ENCODE results near the gene CNTNAP2. TPM values are rescaled to one million over a fixed set of nuclear protein-coding genes. Genes with fewer than 3 reads are reported as not detected.

Gene CNTNAP2
- total RNA-seq, 4 donors from 2014 or later = not detected

DNA sequence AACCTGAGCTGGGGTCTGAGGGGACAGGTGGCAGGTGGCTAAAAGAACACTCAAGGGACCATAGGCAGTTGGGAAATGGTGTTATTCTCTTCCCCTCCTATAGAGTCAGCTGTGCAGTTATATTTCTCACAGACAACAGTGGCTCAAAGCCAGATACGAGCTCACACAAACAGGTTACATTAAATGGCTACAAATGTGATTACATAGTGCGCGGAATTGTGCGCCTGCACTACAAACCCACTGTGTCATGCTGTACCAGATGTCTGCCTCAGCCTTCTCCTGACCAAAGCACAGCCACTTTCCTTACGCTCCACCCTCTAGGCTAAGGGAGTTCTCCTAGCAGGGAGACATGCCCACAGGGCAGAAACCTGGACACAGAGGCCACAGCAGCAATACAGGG is 387.2 kb downstream of the CNTNAP2 start:
- H3K9me3 ChIP-seq = no peaks in the 10 kb centered on the region
- DNase-seq = no peak
- in situ Hi-C loops (cut with MboI; ENCODE audit: low sequenced_read_pairs in 4 of 4) (no loop called here), intact Hi-C loops (cut with DNase I; ENCODE audit: low total_unique reads) (no loop called here)
- no peaks in the 10 kb centered on the region for H3K27me3 ChIP-seq
- no peak overlapping the region for H3K27ac ChIP-seq
- TF ChIP-seq, protein P1, sequence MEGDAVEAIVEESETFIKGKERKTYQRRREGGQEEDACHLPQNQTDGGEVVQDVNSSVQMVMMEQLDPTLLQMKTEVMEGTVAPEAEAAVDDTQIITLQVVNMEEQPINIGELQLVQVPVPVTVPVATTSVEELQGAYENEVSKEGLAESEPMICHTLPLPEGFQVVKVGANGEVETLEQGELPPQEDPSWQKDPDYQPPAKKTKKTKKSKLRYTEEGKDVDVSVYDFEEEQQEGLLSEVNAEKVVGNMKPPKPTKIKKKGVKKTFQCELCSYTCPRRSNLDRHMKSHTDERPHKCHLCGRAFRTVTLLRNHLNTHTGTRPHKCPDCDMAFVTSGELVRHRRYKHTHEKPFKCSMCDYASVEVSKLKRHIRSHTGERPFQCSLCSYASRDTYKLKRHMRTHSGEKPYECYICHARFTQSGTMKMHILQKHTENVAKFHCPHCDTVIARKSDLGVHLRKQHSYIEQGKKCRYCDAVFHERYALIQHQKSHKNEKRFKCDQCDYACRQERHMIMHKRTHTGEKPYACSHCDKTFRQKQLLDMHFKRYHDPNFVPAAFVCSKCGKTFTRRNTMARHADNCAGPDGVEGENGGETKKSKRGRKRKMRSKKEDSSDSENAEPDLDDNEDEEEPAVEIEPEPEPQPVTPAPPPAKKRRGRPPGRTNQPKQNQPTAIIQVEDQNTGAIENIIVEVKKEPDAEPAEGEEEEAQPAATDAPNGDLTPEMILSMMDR (IDR thresholded peaks at IDR 0.05 in 4 of 5, conservative IDR thresholded peaks at IDR 0.05 in 1 of 5) = no peak
- no peak for TF ChIP-seq POLR2A (IDR thresholded peaks at IDR 0.05)
- H3K36me3 ChIP-seq = no peaks in the 10 kb centered on the region
- H3K4me1 ChIP-seq = no peaks in the 10 kb centered on the region
- no peak overlapping the region for H3K4me3 ChIP-seq
- ATAC-seq = no peak

DNA sequence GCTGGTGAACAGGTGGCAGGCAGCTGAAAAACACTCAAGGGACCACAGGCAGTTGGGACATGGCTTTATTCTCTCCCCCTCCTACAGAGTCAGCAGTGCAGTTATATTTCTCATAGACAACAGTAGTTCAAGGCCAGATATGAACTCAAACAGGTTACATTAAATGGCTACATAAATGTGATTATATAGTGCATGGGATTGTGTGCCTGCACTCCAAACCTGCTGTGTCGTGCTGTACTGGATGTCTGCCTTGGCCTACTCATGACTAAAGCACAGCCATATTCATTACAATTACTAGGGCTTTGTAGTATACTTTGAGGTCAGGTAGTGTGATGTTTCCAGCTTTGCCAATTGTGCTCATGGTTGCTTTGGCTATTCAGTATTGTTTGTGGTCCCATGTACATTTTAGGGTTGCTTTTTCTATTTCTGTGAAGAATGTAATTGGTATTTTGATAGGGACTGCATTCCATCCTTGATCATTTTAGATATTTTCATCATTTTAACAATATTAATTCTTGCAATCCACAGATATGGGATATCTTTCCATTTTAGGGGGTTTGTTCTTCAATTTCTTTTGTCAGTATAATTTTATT is 393.6 kb downstream of the CNTNAP2 start:
- peaks cover 0 to 4% (median 0%) of the 10 kb centered on the region in 3 donors for H3K9me3 ChIP-seq
- DNase-seq (no peak), ATAC-seq (no peak)
- H3K4me3 ChIP-seq = no peak overlapping the region
- intact Hi-C loops (cut with DNase I; ENCODE audit: low total_unique reads) (no loop called here), in situ Hi-C loops (cut with MboI; ENCODE audit: low sequenced_read_pairs in 4 of 4) (no loop called here)
- H3K4me1 ChIP-seq = no peaks in the 10 kb centered on the region
- no peak overlapping the region for H3K27ac ChIP-seq
- TF ChIP-seq, protein P1 (IDR thresholded peaks at IDR 0.05 in 4 of 5, conservative IDR thresholded peaks at IDR 0.05 in 1 of 5) = no peak
- no peak for TF ChIP-seq POLR2A (IDR thresholded peaks at IDR 0.05)
- no peaks in the 10 kb centered on the region for H3K27me3 ChIP-seq
- H3K36me3 ChIP-seq = no peaks in the 10 kb centered on the region

DNA sequence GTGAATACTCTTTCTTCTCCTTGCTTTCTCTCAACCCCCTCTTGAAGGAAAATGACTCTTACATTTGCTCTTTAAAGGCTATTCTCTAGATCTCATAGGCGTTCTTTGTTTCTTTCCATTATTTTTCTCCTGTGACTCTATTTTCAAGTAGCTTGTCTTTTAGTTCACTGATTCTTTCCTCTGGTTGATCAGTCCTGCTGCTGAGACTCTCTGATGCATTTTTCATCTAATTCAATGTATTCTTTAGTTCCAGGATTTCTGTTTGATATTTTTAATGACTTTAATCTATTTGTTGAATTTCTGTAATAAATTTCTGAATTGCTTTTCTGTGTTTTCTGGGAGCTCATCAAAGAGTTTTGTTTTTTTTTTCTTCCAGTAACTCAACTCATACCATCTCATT is 397.7 kb downstream of the CNTNAP2 start:
- Histone ChIP-seq H3K27me3 (no peaks in the 10 kb centered on the region), H3K4me3 (no peak overlapping the region), H3K27ac (no peak overlapping the region), H3K4me1 (no peaks in the 10 kb centered on the region), H3K36me3 (no peaks in the 10 kb centered on the region), H3K9me3 (peaks cover 0 to 4% (median 0%) of the 10 kb centered on the region in 3 donors)
- no peak for TF ChIP-seq POLR2A (IDR thresholded peaks at IDR 0.05)
- DNase-seq (no peak), ATAC-seq (no peak)
- intact Hi-C loops (cut with DNase I; ENCODE audit: low total_unique reads) (no loop called here), in situ Hi-C loops (cut with MboI; ENCODE audit: low sequenced_read_pairs in 4 of 4) (no loop called here)

DNA sequence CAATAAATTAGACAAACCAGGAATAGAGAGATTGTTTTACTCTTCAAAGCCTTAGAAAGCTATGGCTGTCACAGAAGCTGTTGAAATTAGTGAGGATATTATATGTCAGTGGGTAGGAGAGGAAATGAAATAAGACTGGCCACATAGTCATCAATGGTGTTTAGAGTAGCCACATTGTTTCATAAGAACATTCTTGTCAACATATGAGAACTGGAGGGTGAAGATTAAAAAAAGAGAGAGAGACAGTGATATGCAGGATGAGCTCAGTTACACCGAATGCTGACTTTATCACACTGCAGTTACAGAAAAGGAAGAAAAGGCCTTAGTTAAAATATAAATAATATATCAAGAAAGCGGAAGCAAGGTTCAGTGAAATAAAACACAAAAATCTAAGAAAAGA is 412.0 kb downstream of the CNTNAP2 start:
- no peak for DNase-seq
- intact Hi-C loops (cut with DNase I; ENCODE audit: low total_unique reads) (no loop called here), in situ Hi-C loops (cut with MboI; ENCODE audit: low sequenced_read_pairs in 4 of 4) (no loop called here)
- no peaks in the 10 kb centered on the region for H3K36me3 ChIP-seq
- ATAC-seq = no peak
- no peak overlapping the region for H3K27ac ChIP-seq
- H3K4me1 ChIP-seq = no peaks in the 10 kb centered on the region
- no peaks in the 10 kb centered on the region for H3K9me3 ChIP-seq
- no peak overlapping the region for H3K4me3 ChIP-seq
- H3K27me3 ChIP-seq = no peaks in the 10 kb centered on the region
- TF ChIP-seq, protein P1 (IDR thresholded peaks at IDR 0.05 in 4 of 5, conservative IDR thresholded peaks at IDR 0.05 in 1 of 5) = no peak

DNA sequence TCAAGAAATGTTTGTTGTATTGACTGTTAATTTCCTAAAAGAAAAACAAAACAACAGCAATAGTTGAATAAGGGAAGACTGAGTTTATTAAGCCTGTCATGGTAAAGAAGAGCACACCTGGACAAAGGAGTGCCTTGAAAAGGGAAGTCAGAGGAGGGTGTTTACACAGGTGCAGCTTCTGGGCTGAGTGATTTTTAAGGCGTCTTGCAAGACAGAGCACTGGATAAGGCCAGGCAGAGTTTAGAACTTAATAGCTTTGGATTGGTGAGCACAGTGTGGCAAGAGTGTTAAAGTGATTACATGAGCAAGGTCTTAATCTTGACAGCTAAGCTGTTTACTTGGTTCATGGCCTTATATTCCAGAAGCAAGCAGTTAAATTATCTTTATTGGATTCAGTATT is 423.2 kb downstream of the CNTNAP2 start:
- in situ Hi-C loops (cut with MboI; ENCODE audit: low sequenced_read_pairs in 4 of 4) (no loop called here), intact Hi-C loops (cut with DNase I; ENCODE audit: low total_unique reads) (no loop called here)
- Histone ChIP-seq H3K27me3 (no peaks in the 10 kb centered on the region), H3K4me3 (no peak overlapping the region), H3K36me3 (no peaks in the 10 kb centered on the region), H3K4me1 (no peaks in the 10 kb centered on the region), H3K27ac (no peak overlapping the region), H3K9me3 (no peaks in the 10 kb centered on the region)
- no peak for DNase-seq
- no peak for ATAC-seq
- TF ChIP-seq POLR2A (IDR thresholded peaks at IDR 0.05) = no peak
- TF ChIP-seq, protein P1 (IDR thresholded peaks at IDR 0.05 in 4 of 5, conservative IDR thresholded peaks at IDR 0.05 in 1 of 5) = no peak

Data from gastrocnemius medialis (tissue), 4 donors.